Forelimb muscle (tissue), 1 donor: ENCODE measurements around the gene TFF1. TPM values are rescaled to one million over a fixed set of nuclear protein-coding genes. Genes with fewer than 3 reads are reported as not detected.

Experiments
- DNase-seq: peaks from one replicate; pipeline ENCODE4 v3.0.0-alpha.2; 2013; ENCODE audit warnings: low read depth
- polyA plus RNA-seq: library from polyadenylated mRNA; unstranded; fragments of 120-200 nt; gene quantifications from one replicate; pipeline ENCODE4 v1.2.1, GENCODE V29; 2013; ENCODE audit not compliant: insufficient read length

TFF1 gene
- polyA plus RNA-seq, 1 donor: not detected

GRCh38 chr21:42317826-42318746 lies 48.2 kb downstream of the TFF1 start:
- DNase-seq: no peak

- no peak for DNase-seq
Observed at GRCh38 chr21:42317341-42317741, 49.0 kb downstream of the TFF1 start.

DNA sequence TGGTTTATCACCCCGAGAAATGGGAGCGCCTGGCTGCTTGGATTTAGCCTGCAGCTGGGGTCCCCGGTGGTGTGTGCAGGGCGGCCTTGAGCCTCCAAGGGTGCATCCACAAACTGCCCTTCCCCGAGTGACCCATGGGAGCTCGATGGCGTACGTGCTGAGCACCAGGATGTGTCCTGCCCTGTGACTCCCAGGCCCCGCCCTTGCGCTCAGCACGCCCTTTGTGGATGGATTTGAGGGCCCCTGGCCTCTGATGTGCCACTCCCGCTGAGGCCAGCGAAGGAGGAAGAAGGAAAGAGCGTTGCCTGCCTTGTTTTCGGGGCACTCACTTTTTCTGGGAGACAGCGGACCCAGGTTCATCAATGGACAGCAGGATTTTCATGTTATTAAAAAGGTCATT lies 49.4 kb downstream of the TFF1 start:
- DNase-seq: no peak

GRCh38 chr21:42315296-42315891 lies 50.9 kb downstream of the TFF1 start, which contains the start of gene TFF3:
TSS of gene TFF3 (minus strand) at chr21:42315409. CDS start at chr21:42315374, 35 bp downstream.
- no peak for DNase-seq

DNA sequence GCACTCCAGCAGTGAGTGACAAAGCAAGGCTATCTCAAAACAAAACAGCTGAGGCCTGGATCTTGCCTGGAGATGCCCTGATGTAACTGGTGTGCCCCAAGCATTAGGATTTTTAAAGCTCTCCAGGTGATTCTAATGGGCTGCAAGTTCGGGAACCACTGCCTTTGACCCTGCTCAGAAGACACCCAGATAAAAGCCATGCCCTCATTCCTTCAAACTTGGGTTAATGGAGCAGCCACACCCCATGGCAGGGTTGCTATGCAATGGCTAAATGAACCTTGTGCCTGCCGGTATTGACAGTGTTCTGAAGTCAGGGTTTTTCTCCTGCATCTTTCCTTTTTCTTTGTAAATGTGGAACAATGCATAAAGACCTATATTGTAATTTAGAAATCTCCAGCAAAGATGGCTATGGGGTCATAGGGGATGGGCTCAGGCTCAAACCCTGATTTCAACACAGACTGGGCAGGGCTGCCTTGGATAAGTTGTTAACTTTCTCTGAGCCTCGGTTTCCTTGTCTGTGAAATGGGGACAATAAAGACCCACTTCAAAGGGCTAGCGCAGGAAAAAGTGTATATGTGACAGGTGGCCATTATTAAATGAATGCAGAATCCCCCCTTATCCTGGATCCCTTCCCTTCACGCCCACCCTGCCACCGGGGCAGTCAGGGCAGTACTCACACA lies 51.6 kb downstream of the TFF1 start:
- no peak for DNase-seq

DNA sequence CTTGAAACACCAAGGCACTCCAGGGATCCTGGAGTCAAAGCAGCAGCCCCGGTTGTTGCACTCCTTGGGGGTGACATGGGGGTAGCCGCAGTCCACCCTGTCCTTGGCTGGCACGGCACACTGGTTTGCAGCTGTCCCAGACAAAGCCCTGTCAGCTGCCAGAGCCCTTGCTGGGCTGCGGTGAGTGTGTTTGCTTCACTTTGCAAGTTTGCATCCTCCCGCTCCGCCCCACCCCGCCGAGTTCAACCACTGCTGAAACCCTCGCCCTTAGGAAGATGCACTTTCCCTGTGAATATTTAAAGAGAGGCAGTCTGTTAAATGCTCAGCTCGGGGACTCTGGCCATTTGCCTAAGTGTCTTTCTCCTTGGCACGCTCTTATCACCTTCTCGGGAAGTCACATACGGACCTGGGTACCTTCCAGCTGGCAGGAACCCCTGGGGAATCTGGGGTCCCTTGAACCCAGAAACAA lies 52.8 kb downstream of the TFF1 start:
- no peak for DNase-seq

- no peak for DNase-seq
Observed at GRCh38 chr21:42312626-42313104, 53.7 kb downstream of the TFF1 start.

Other genes starting within 250 kb of the TFF1 start
- gene ABCG1, start 147.4 kb downstream of the TFF1 start, polyA plus RNA-seq: 6.7 TPM
- 1.7 TPM for gene TFF3, start 51.1 kb downstream of the TFF1 start, polyA plus RNA-seq
- gene TFF2, start 15.5 kb downstream of the TFF1 start, polyA plus RNA-seq: not detected
- not detected for gene TMPRSS3, start 29.5 kb upstream of the TFF1 start, polyA plus RNA-seq
- gene UBASH3A, start 37.4 kb upstream of the TFF1 start, polyA plus RNA-seq: 0.11 TPM
- gene RSPH1, start 129.7 kb upstream of the TFF1 start, polyA plus RNA-seq: 0.20 TPM
- 2.7 TPM for gene SLC37A1, start 147.3 kb upstream of the TFF1 start, polyA plus RNA-seq